ENCODE data around the gene MITF. TPM values are rescaled to one million over a fixed set of nuclear protein-coding genes. Genes with fewer than 3 reads are reported as not detected.

Gene MITF
- total and polyA plus RNA-seq, 2 donors (not counting 1 experiment from before 2014, with no cell fraction given) = 0.10 TPM; not detected in 1

DNA sequence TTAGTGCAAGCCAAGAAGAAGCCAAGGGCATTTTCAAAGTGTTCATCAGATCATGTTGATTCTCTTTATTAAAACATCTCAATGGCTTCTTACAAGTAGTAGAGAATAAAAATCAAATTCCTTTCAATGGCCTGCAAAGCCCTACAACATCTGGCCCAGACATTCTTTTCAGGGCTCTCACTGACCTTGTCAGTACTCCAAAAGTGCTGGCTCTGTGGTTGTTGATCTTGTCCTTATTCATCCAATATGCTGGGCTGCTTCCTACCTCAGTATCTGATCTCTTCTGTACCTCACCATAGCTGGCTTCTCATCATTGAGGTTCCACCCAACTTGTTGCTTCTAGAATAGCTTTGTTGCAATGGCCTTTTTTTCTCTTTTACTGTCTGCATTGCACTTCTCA lies 186.2 kb downstream of the MITF start:
- Histone ChIP-seq H3K27me3 (replicated peaks in 1 of 4; ENCODE audit: control extremely low read depth in 1 of 4, control insufficient read depth in 3 of 4, insufficient read depth in 4 of 4, low read length in 3 of 4) (no peaks in the 10 kb centered on the region), H3K9me3 (ENCODE audit: control extremely low read depth in 1 of 3, control insufficient read depth in 2 of 3, insufficient read depth in 1 of 3, low read length in 2 of 3) (no peaks in the 10 kb centered on the region), H4K20me1 (ENCODE audit: control insufficient read depth, insufficient read depth, low read length, poor library complexity, severe bottlenecking) (no peaks in the 10 kb centered on the region), H3K9ac (ENCODE audit: low read length) (no peak overlapping the region), H3K36me3 (replicated peaks in 1 of 2; ENCODE audit: control extremely low read depth in 1 of 2, control insufficient read depth in 1 of 2, extremely low read depth in 1 of 2, insufficient read depth in 2 of 2, low read length in 1 of 2) (no peaks in the 10 kb centered on the region), H3K4me2 (replicated peaks; ENCODE audit: low read depth, low read length, poor library complexity, severe bottlenecking) (no peak overlapping the region), H3K4me3 (ENCODE audit: control extremely low read depth in 1 of 5, extremely low read depth in 1 of 5, insufficient read depth in 1 of 5, low read depth in 2 of 5, low read length in 4 of 5) (no peak overlapping the region), H3K4me1 (ENCODE audit: control insufficient read depth in 2 of 2, insufficient read depth in 2 of 2, low read length in 2 of 2) (no peaks in the 10 kb centered on the region), H3K79me2 (ENCODE audit: control insufficient read depth, insufficient read depth, low read length) (no peaks in the 10 kb centered on the region), H2AFZ (ENCODE audit: insufficient read depth, low read depth, low read length, poor library complexity, severe bottlenecking) (no peak overlapping the region), H3K27ac (ENCODE audit: low read length in 2 of 2) (no peak overlapping the region)
- ATAC-seq (ENCODE audit: low read depth) (no peak), DNase-seq (no peak)
- Mint-ChIP-seq H3K4me3 (no peak overlapping the region), H3K4me1 (no peaks in the 10 kb centered on the region), H3K9me3 (ENCODE audit: insufficient read depth) (no peaks in the 10 kb centered on the region), H3K27ac (no peak overlapping the region), H3K27me3 (peaks cover 16% of the 10 kb centered on the region)
- CTCF ChIA-PET = interaction anchor here (1.1 kb wide), 1 partner anchor 22 kb away, joined by 3 read pairs; no protein-coding TSS in a partner anchor
- TF ChIP-seq, protein P1, sequence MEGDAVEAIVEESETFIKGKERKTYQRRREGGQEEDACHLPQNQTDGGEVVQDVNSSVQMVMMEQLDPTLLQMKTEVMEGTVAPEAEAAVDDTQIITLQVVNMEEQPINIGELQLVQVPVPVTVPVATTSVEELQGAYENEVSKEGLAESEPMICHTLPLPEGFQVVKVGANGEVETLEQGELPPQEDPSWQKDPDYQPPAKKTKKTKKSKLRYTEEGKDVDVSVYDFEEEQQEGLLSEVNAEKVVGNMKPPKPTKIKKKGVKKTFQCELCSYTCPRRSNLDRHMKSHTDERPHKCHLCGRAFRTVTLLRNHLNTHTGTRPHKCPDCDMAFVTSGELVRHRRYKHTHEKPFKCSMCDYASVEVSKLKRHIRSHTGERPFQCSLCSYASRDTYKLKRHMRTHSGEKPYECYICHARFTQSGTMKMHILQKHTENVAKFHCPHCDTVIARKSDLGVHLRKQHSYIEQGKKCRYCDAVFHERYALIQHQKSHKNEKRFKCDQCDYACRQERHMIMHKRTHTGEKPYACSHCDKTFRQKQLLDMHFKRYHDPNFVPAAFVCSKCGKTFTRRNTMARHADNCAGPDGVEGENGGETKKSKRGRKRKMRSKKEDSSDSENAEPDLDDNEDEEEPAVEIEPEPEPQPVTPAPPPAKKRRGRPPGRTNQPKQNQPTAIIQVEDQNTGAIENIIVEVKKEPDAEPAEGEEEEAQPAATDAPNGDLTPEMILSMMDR (IDR thresholded peaks at IDR 0.05) = no peak
- TF ChIP-seq EZH2 (IDR thresholded peaks at IDR 0.05; ENCODE audit: borderline replicate concordance, insufficient read depth, low read depth, low read length, poor library complexity, severe bottlenecking) = no peak
- intact Hi-C loops (cut with micrococcal nuclease) = no loop called here
- POLR2A ChIA-PET = no interaction called here

DNA sequence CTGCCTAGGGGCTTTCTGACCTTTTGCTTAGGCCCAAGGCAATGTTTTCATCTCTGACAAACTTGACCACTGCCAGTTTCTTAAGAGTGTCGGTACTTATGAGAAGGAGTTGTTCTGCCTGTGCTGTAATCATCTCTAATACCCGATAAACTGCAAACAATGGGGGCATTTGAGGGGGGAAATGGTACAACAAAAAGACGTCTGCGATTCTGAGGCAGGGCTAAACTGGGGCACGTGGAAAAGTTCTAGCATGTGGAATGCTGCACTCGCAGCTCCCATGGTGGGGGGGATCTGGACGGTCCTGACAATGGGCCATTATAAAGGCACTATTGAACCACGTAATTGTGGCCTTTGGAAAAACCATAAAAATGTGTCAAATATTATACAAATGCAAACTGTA lies 187.1 kb downstream of the MITF start:
- Histone ChIP-seq H3K4me2 (replicated peaks; ENCODE audit: low read depth, low read length, poor library complexity, severe bottlenecking) (no peak overlapping the region), H3K79me2 (ENCODE audit: control insufficient read depth, insufficient read depth, low read length) (no peaks in the 10 kb centered on the region), H3K27ac (ENCODE audit: low read length in 2 of 2) (no peak overlapping the region), H3K9ac (ENCODE audit: low read length) (no peak overlapping the region), H3K9me3 (ENCODE audit: control extremely low read depth in 1 of 3, control insufficient read depth in 2 of 3, insufficient read depth in 1 of 3, low read length in 2 of 3) (no peaks in the 10 kb centered on the region), H3K27me3 (replicated peaks in 1 of 4; ENCODE audit: control extremely low read depth in 1 of 4, control insufficient read depth in 3 of 4, insufficient read depth in 4 of 4, low read length in 3 of 4) (no peaks in the 10 kb centered on the region), H3K4me3 (ENCODE audit: control extremely low read depth in 1 of 5, extremely low read depth in 1 of 5, insufficient read depth in 1 of 5, low read depth in 2 of 5, low read length in 4 of 5) (no peak overlapping the region), H3K36me3 (replicated peaks in 1 of 2; ENCODE audit: control extremely low read depth in 1 of 2, control insufficient read depth in 1 of 2, extremely low read depth in 1 of 2, insufficient read depth in 2 of 2, low read length in 1 of 2) (no peaks in the 10 kb centered on the region), H3K4me1 (ENCODE audit: control insufficient read depth in 2 of 2, insufficient read depth in 2 of 2, low read length in 2 of 2) (no peaks in the 10 kb centered on the region), H4K20me1 (ENCODE audit: control insufficient read depth, insufficient read depth, low read length, poor library complexity, severe bottlenecking) (no peaks in the 10 kb centered on the region), H2AFZ (ENCODE audit: insufficient read depth, low read depth, low read length, poor library complexity, severe bottlenecking) (no peak overlapping the region)
- Mint-ChIP-seq H3K27me3 (peaks cover 12% of the 10 kb centered on the region), H3K4me3 (no peak overlapping the region), H3K4me1 (no peaks in the 10 kb centered on the region), H3K27ac (no peak overlapping the region), H3K9me3 (ENCODE audit: insufficient read depth) (no peaks in the 10 kb centered on the region)
- no peak for ATAC-seq (ENCODE audit: low read depth)
- DNase-seq = no peak
- WGBS (ENCODE audit: insufficient coverage) = 100% methylated on average over 4 of the region's 8 CpGs
- ChIA-PET POLR2A (no interaction called here), CTCF (no interaction called here)
- TF ChIP-seq, protein P1 (IDR thresholded peaks at IDR 0.05) = no peak
- no peak for TF ChIP-seq EZH2 (IDR thresholded peaks at IDR 0.05; ENCODE audit: borderline replicate concordance, insufficient read depth, low read depth, low read length, poor library complexity, severe bottlenecking)
- intact Hi-C loops (cut with micrococcal nuclease) = no loop called here
